ENCODE measurements around the gene ADAT3. TPM values are rescaled to one million over a fixed set of nuclear protein-coding genes. Genes with fewer than 3 reads are reported as not detected.

Gene ADAT3
- total RNA-seq, 2 donors from 2014 or later: 7.5 to 13.3 TPM

- Mint-ChIP-seq H3K27me3 (no peaks in the 10 kb centered on the region), H3K9me3 (no peaks in the 10 kb centered on the region), H3K4me1 (ENCODE audit: low read depth in 2 of 2) (peaks cover 0 to 2% of the 10 kb centered on the region in 2 donors), H3K27ac (no peak overlapping the region), H3K4me3 (no peak overlapping the region), H3K36me3 (no peaks in the 10 kb centered on the region)
- ATAC-seq: no peak
- DNase-seq (ENCODE audit: low spot score): no peak
These were observed 13.8 kb downstream of the ADAT3 start for GRCh38 chr19:1918975-1919374.

DNA sequence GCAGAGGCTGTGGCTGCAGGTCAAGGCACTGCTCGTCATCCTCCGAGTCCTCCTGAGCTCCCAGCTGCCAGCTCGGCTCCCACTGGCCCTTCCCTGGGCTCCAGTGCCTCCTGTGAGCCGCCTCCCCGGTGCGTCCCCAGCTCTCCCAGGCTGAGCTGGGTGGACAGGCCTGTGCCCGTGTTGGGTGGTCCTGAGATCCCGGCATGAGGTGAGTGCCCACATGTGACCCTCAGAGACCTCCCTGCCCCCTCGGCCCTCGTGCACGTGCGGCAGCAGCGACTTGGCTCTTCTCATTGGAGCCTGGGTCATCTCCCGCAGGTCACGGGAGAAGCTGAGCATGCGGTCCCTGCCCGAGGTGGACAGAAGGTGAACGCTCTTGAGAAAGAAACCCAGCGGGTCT, 15.4 kb downstream of the ADAT3 start:
- Mint-ChIP-seq H3K27ac (no peak overlapping the region), H3K27me3 (no peaks in the 10 kb centered on the region), H3K9me3 (no peaks in the 10 kb centered on the region), H3K4me3 (no peak overlapping the region), H3K4me1 (ENCODE audit: low read depth in 2 of 2) (peaks cover 0 to 2% of the 10 kb centered on the region in 2 donors), H3K36me3 (no peaks in the 10 kb centered on the region)
- DNase-seq (ENCODE audit: low spot score) (no peak), ATAC-seq (no peak)

- ATAC-seq: no peak
- no peaks in the 10 kb centered on the region for H3K36me3 Mint-ChIP-seq
- no peak overlapping the region for H3K27ac Mint-ChIP-seq
- H3K4me1 Mint-ChIP-seq (ENCODE audit: low read depth in 2 of 2): peaks cover 0 to 2% of the 10 kb centered on the region in 2 donors
- no peaks in the 10 kb centered on the region for H3K27me3 Mint-ChIP-seq
- H3K4me3 Mint-ChIP-seq: no peak overlapping the region
- no peak for DNase-seq (ENCODE audit: low spot score)
- H3K9me3 Mint-ChIP-seq: no peaks in the 10 kb centered on the region
These were observed 16.1 kb downstream of the ADAT3 start for GRCh38 chr19:1921326-1921725.

DNA sequence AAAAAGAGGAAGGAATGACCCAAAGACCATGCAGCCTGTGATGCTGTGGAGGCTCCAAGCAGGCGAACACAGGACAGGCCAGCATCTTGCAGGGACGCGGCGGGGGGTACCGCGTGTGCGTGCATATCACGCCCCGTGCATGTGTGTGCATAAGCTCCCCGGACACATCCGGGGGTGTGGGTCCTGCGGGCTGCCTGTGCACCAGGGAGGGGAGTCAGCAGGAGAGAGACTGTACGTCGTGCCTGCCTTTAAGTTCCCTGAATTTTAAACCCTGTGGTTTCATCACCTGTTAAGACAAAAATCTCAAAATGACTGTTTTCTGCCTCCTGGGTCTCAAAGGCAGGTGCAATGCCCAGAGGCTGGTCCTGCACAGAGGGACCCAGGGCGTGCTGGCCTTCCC, 16.6 kb downstream of the ADAT3 start:
- ATAC-seq (no peak), DNase-seq (ENCODE audit: low spot score) (no peak)
- Mint-ChIP-seq H3K36me3 (no peaks in the 10 kb centered on the region), H3K27ac (no peak overlapping the region), H3K9me3 (no peaks in the 10 kb centered on the region), H3K4me3 (no peak overlapping the region), H3K4me1 (ENCODE audit: low read depth in 2 of 2) (peaks cover 0 to 2% of the 10 kb centered on the region in 2 donors), H3K27me3 (no peaks in the 10 kb centered on the region)

DNA sequence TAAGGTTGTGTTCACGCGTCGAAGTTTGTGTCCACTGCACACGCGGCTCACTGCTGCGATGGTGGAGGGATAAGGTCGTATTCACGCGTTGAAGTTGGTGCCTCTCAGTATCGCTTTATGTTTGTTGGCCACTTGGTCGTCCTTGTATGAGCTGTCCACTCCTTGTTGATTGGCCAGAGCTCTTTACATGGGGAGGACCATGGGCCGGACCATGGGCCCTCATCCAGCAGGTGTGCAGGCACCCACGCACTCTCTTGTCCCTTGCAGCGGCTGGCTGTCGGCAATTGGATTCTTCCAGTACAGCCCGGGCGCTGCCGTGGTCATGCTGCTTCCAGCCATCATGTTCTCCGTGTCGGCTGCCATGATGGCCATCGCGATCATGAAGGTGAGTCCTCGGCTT, 17.6 kb downstream of the ADAT3 start:
- H3K27me3 Mint-ChIP-seq: no peaks in the 10 kb centered on the region
- no peak for DNase-seq (ENCODE audit: low spot score)
- H3K9me3 Mint-ChIP-seq: no peaks in the 10 kb centered on the region
- no peak for ATAC-seq
- H3K27ac Mint-ChIP-seq: no peak overlapping the region
- no peak overlapping the region for H3K4me3 Mint-ChIP-seq
- no peaks in the 10 kb centered on the region for H3K36me3 Mint-ChIP-seq
- peaks cover 5 to 6% of the 10 kb centered on the region in 2 donors for H3K4me1 Mint-ChIP-seq (ENCODE audit: low read depth in 2 of 2)

- H3K27ac Mint-ChIP-seq: no peak overlapping the region
- no peaks in the 10 kb centered on the region for H3K9me3 Mint-ChIP-seq
- ATAC-seq (peak in 1 of 2 donors; percentile 21), DNase-seq (ENCODE audit: low spot score) (no peak)
- no peaks in the 10 kb centered on the region for H3K27me3 Mint-ChIP-seq
- H3K36me3 Mint-ChIP-seq: no peaks in the 10 kb centered on the region
- H3K4me1 Mint-ChIP-seq (ENCODE audit: low read depth in 2 of 2): peaks cover 7 to 9% of the 10 kb centered on the region in 2 donors
- no peak overlapping the region for H3K4me3 Mint-ChIP-seq
These were observed 18.1 kb downstream of the ADAT3 start for GRCh38 chr19:1923319-1923718.

- Mint-ChIP-seq H3K4me3 (no peak overlapping the region), H3K27ac (no peak overlapping the region), H3K9me3 (no peaks in the 10 kb centered on the region), H3K4me1 (ENCODE audit: low read depth in 2 of 2) (peaks cover 8 to 9% of the 10 kb centered on the region in 2 donors), H3K27me3 (no peaks in the 10 kb centered on the region), H3K36me3 (no peaks in the 10 kb centered on the region)
- DNase-seq (ENCODE audit: low spot score) (no peak), ATAC-seq (no peak)
These were observed 19.2 kb downstream of the ADAT3 start for GRCh38 chr19:1924320-1924961.

GRCh38 chr19:1925544-1925943, 20.3 kb downstream of the ADAT3 start:
- H3K27ac Mint-ChIP-seq: no peak overlapping the region
- no peaks in the 10 kb centered on the region for H3K27me3 Mint-ChIP-seq
- no peak for DNase-seq (ENCODE audit: low spot score)
- no peaks in the 10 kb centered on the region for H3K9me3 Mint-ChIP-seq
- no peak for ATAC-seq
- no peaks in the 10 kb centered on the region for H3K36me3 Mint-ChIP-seq
- H3K4me3 Mint-ChIP-seq: no peak overlapping the region
- peaks cover 9 to 14% of the 10 kb centered on the region in 2 donors for H3K4me1 Mint-ChIP-seq (ENCODE audit: low read depth in 2 of 2)

DNA sequence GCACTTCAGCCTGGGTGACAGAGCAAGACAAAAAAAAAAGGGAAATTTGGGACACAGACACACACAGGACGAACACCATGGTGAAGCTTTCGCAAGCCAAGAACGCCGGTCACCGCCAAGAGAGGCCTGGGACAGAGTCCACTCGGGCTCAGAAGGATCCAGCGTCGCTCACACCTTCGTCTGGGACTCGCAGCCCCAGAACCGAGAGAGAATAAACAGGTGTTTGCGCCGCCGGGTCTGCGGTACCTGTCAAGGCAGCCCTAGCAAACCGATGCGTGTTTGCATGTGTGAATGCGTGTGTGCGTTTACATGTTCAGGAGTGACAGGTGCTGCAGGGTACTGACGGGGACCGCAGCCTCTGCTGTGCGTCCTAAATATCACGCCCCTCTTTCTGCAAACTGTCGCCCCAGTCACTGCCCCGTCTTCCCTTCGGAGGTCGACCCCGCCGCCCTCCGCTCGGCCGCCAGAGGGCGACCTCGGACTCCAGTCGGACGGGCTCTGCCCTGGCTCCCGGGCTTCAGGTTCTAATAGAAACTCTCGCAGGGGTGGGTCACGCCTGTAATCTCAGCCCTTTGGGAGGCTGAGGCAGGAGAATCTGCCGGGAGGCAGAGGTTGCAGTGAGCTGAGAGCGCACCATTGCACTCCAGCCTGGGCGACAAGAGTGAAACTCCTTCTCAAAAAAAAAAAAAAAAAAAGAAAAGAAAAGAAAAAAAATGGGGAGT, 24.0 kb downstream of the ADAT3 start:
- Mint-ChIP-seq H3K36me3 (no peaks in the 10 kb centered on the region), H3K4me3 (peak overlapping the region; percentile 62), H3K27me3 (no peaks in the 10 kb centered on the region), H3K27ac (peak overlapping the region in 1 of 2 donors; percentile 43), H3K9me3 (no peaks in the 10 kb centered on the region), H3K4me1 (ENCODE audit: low read depth in 2 of 2) (peaks cover 9 to 18% of the 10 kb centered on the region in 2 donors)
- peak; percentile 87 for DNase-seq (ENCODE audit: low spot score)
- ATAC-seq: peak; percentile 92 to 93

DNA sequence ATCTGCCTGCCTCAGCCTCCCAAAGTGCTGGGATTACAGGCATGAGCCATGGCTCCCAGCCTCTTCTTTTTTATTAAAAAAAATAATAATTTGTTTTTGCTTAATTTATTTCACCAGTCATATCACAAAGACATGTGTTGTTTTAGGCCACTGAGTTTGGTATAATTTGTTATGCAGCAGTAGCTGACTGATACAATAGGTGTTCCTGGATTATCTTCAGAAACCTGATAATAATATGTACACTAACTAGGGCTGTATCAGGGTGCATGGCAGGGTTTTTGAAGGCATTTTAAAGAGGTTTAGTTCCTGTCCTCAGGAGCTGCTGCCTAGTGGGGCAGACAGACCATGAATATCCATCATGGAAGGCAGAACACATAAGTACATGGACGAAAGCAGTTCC, 26.2 kb downstream of the ADAT3 start:
- H3K4me3 Mint-ChIP-seq: no peak overlapping the region
- peaks cover 3% of the 10 kb centered on the region for H3K9me3 Mint-ChIP-seq
- DNase-seq (ENCODE audit: low spot score) (no peak), ATAC-seq (no peak)
- no peak overlapping the region for H3K27ac Mint-ChIP-seq
- peaks cover 15 to 24% of the 10 kb centered on the region in 2 donors for H3K4me1 Mint-ChIP-seq (ENCODE audit: low read depth in 2 of 2)
- no peaks in the 10 kb centered on the region for H3K27me3 Mint-ChIP-seq
- H3K36me3 Mint-ChIP-seq: no peaks in the 10 kb centered on the region

GRCh38 chr19:1932395-1932794, 27.2 kb downstream of the ADAT3 start:
- Mint-ChIP-seq H3K4me1 (ENCODE audit: low read depth in 2 of 2) (peaks cover 14 to 28% of the 10 kb centered on the region in 2 donors), H3K27me3 (no peaks in the 10 kb centered on the region), H3K36me3 (no peaks in the 10 kb centered on the region), H3K4me3 (no peak overlapping the region), H3K27ac (no peak overlapping the region), H3K9me3 (peaks cover 3% of the 10 kb centered on the region)
- no peak for ATAC-seq
- no peak for DNase-seq (ENCODE audit: low spot score)

DNA sequence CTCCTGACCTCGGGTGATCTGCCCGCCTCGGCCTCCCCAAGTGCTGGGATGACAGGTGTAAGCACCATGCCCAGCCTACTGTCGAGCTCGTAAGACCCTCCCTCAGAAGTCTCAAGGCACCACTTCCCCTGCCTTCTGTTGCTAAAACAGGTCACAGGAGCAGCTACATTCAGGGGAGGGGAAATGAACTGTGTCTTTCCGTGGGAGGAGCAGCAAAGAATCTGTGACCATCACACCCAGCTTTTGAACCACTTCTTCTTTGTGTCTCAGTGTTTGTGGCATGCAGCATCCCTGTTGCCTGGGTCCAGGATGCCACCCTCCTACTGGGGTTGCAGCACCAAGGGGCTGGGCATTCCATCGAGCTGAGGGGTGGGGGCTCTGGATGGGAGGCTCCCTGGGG, 28.0 kb downstream of the ADAT3 start:
- Mint-ChIP-seq H3K4me3 (no peak overlapping the region), H3K9me3 (peaks cover 3% of the 10 kb centered on the region), H3K4me1 (ENCODE audit: low read depth in 2 of 2) (peaks cover 6 to 21% of the 10 kb centered on the region in 2 donors), H3K27ac (no peak overlapping the region), H3K36me3 (no peaks in the 10 kb centered on the region), H3K27me3 (no peaks in the 10 kb centered on the region)
- DNase-seq (ENCODE audit: low spot score): peak; percentile 28
- ATAC-seq: no peak

GRCh38 chr19:1933942-1934341, 28.7 kb downstream of the ADAT3 start:
- H3K36me3 Mint-ChIP-seq: no peaks in the 10 kb centered on the region
- no peak overlapping the region for H3K4me3 Mint-ChIP-seq
- peaks cover 6 to 21% of the 10 kb centered on the region in 2 donors for H3K4me1 Mint-ChIP-seq (ENCODE audit: low read depth in 2 of 2)
- peaks cover 3% of the 10 kb centered on the region for H3K9me3 Mint-ChIP-seq
- H3K27ac Mint-ChIP-seq: no peak overlapping the region
- ATAC-seq: no peak
- no peaks in the 10 kb centered on the region for H3K27me3 Mint-ChIP-seq
- peak; percentile 38 for DNase-seq (ENCODE audit: low spot score)

GRCh38 chr19:1935484-1936208, 30.4 kb downstream of the ADAT3 start:
- Mint-ChIP-seq H3K4me3 (no peak overlapping the region), H3K27me3 (no peaks in the 10 kb centered on the region), H3K27ac (no peak overlapping the region), H3K9me3 (peaks cover 3% of the 10 kb centered on the region), H3K4me1 (ENCODE audit: low read depth in 2 of 2) (peaks cover 15 to 22% of the 10 kb centered on the region in 2 donors), H3K36me3 (no peaks in the 10 kb centered on the region)
- peak; percentile 34 for DNase-seq (ENCODE audit: low spot score)
- ATAC-seq: no peak

All from natural killer cell treated with Interleukin-12 subunit alpha and Interleukin-12 subunit beta and Interleukin-15 and Interleukin-18, amount 100 ng/mL, for 72 hours (primary cell).